Smooth muscle cell (in vitro differentiated cells): Measurements from ENCODE around the gene MCCD1. TPM values are rescaled to one million over a fixed set of nuclear protein-coding genes. Genes with fewer than 3 reads are reported as not detected.

Experiments
- DNase-seq: peaks from one replicate; lab custom pipeline; 2025; ENCODE audit not compliant: unreplicated experiment; lab: John Stamatoyannopoulos, UW
- H2AFZ ChIP-seq: fragments of 200-600 bp; sonication (generic); 2 replicates; pipeline ENCODE4 v1.6.0; 2016; ENCODE audit warnings: antibody characterized with exemption, low read depth, mild to moderate bottlenecking
- H3F3A ChIP-seq: fragments of 200-600 bp; sonication (generic); 2 replicates; pipeline ENCODE4 v1.6.0; 2017; ENCODE audit warnings: antibody characterized with exemption, low read depth
- H3K27ac ChIP-seq: fragments of 200-600 bp; sonication (generic); 2 replicates; pipeline ENCODE4 v1.5.1; 2016; ENCODE audit warnings: low read depth, mild to moderate bottlenecking
- H3K27me3 ChIP-seq: fragments of 200-600 bp; sonication (generic); 2 replicates; pipeline ENCODE4 v1.6.1; 2016; ENCODE audit warnings: low read depth, mild to moderate bottlenecking
- H3K36me3 ChIP-seq: fragments of 200-600 bp; sonication (generic); 2 replicates; pipeline ENCODE4 v1.5.1; 2016; ENCODE audit warnings: low read depth
- H3K4me1 ChIP-seq: fragments of 200-600 bp; sonication (generic); 2 replicates; pipeline ENCODE4 v1.5.1; 2016; ENCODE audit warnings: low read depth
- H3K4me2 ChIP-seq: fragments of 200-600 bp; sonication (generic); 2 replicates; pipeline ENCODE4 v1.6.0; 2016; ENCODE audit warnings: mild to moderate bottlenecking
- H3K4me3 ChIP-seq: fragments of 200-600 bp; sonication (generic); 2 replicates; pipeline ENCODE4 v1.5.1; 2016; ENCODE audit warnings: mild to moderate bottlenecking
- H3K79me2 ChIP-seq: fragments of 200-600 bp; sonication (generic); 2 replicates; pipeline ENCODE4 v1.6.0; 2016; ENCODE audit warnings: low read depth, mild to moderate bottlenecking
- H3K9ac ChIP-seq: fragments of 200-600 bp; sonication (generic); 2 replicates; pipeline ENCODE4 v1.6.0; 2016; ENCODE audit warnings: low read depth
- H3K9me3 ChIP-seq: fragments of 200-600 bp; sonication (generic); replicated peaks from 2 replicates; pipeline ENCODE4 v1.5.1; 2016; ENCODE audit warnings: low read depth
- H4K20me1 ChIP-seq: fragments of 200-600 bp; sonication (generic); 2 replicates; pipeline ENCODE4 v1.6.0; 2016; ENCODE audit warnings: low read depth
- WGBS: methylation state at CpG from one replicate; pipeline ENCODE4 v1.1.7; 2016; ENCODE audit warnings: low lambda C conversion rate; 5-methylcytosine and 5-hydroxymethylcytosine counted together
- polyA plus RNA-seq: library from polyadenylated mRNA; unstranded; fragments of >200 nt; fragmentation: Nextera tagmentation; extraction: Ambion mirVana; gene quantifications from 2 replicates; pipeline ENCODE4 v1.2.1, GENCODE V29; 2016
- total RNA-seq: library from RNA; depleted of rRNA; stranded (reverse); fragments of >200 nt; gene quantifications from 2 replicates; pipeline ENCODE4 v1.2.3, GENCODE V29; 2014
- TF ChIP-seq, protein P1 (sequence below): fragments of 200-600 bp; sonication (generic); IDR thresholded peaks from 2 replicates; pipeline ENCODE4 v1.5.1; 2017; ENCODE audit warnings: borderline replicate concordance, mild to moderate bottlenecking, antibody characterized with exemption; ENCODE audit not compliant: insufficient read depth, poor library complexity, severe bottlenecking

Gene MCCD1, protein sequence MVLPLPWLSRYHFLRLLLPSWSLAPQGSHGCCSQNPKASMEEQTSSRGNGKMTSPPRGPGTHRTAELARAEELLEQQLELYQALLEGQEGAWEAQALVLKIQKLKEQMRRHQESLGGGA
- total RNA-seq, result not detected in 2 replicates
- polyA plus RNA-seq, result not detected in 2 replicates

DNA sequence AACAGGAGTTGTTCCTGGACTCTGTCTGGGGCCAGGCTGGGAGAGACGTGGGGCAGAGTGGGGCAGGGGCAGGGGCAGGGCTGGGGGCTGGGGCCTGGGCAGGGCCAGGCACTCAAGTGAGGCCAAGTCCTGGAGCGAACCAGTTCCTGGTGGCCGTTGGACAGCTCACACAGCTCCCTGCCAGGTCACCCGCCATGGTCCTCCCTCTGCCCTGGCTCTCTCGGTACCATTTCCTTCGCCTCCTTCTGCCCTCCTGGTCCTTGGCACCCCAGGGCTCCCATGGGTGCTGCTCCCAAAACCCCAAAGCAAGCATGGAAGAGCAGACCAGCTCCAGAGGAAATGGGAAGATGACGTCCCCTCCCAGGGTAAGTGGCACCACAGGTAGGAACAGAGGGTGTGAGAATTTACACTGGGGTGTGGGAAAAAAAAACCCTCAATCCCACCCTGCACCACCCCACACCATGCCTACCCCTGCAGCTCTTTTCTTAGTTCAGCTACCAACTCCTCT, at the start of gene MCCD1:
Gene MCCD1 (plus strand): TSS at position 142 of the 508 bp plus-strand sequence. CDS start 53 bp downstream, at position 195.
- no peak for DNase-seq
- H3K36me3 ChIP-seq, result peaks cover 11% of the 10 kb centered on the region
- H3K4me3 ChIP-seq, result no peak within 1 kb of the TSS
- no peak within 1 kb of the TSS for H3K9ac ChIP-seq
- no peak within 1 kb of the TSS for H2AFZ ChIP-seq
- no peaks in the 10 kb centered on the region for H3K4me1 ChIP-seq
- peaks cover 23% of the 10 kb centered on the region for H3F3A ChIP-seq
- H3K4me2 ChIP-seq, result no peak within 1 kb of the TSS
- TF ChIP-seq, protein P1, sequence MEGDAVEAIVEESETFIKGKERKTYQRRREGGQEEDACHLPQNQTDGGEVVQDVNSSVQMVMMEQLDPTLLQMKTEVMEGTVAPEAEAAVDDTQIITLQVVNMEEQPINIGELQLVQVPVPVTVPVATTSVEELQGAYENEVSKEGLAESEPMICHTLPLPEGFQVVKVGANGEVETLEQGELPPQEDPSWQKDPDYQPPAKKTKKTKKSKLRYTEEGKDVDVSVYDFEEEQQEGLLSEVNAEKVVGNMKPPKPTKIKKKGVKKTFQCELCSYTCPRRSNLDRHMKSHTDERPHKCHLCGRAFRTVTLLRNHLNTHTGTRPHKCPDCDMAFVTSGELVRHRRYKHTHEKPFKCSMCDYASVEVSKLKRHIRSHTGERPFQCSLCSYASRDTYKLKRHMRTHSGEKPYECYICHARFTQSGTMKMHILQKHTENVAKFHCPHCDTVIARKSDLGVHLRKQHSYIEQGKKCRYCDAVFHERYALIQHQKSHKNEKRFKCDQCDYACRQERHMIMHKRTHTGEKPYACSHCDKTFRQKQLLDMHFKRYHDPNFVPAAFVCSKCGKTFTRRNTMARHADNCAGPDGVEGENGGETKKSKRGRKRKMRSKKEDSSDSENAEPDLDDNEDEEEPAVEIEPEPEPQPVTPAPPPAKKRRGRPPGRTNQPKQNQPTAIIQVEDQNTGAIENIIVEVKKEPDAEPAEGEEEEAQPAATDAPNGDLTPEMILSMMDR, result no peak
- WGBS, result 86% methylated on average over 7 of the region's 7 CpGs
- H3K79me2 ChIP-seq, result no peaks in the 10 kb centered on the region
- H3K27ac ChIP-seq, result no peak within 1 kb of the TSS
- H3K27me3 ChIP-seq, result no peaks in the 10 kb centered on the region
- H3K9me3 ChIP-seq, result no peaks in the 10 kb centered on the region
- H4K20me1 ChIP-seq, result peaks cover 46% of the 10 kb centered on the region

DNA sequence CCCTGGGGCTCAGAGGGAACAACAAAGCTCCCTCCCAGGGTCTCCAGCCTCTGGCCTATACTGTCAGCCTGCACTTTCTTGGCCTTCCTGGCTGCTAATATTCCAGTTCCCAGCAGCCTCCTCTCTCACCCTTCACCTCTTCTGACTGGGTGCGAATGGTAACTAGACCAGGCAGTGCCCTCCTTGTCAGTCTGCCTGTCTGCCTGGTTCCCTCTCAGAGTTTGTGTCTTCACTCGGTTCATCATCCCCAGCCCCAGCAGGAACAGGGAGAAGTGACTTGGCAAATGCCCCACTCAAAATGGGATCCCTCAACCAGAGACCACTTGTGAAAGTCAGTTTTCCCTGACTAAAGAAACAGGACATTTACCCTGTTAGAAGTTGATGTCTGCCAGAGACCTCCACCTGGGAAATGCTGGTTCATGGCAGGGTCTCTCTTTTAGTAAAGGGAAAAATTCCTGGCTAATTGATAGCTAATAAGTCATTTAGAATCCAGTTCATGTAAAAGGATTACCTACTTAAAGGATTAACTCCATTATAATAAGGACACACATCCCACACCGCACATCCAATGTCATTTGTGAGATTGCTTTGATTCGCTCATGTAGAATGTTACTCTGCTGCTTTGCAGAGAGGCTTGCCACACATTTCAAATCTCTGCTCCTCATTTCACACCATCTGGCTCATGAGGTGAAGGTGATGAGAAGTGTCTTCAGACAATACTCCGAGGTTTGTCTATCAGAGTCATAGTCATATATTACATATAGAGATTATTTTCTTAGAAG, 49.4 kb upstream of the MCCD1 start:
- Histone ChIP-seq H3K79me2 (no peaks in the 10 kb centered on the region), H4K20me1 (no peaks in the 10 kb centered on the region), H3F3A (no peaks in the 10 kb centered on the region), H3K9me3 (no peaks in the 10 kb centered on the region), H3K36me3 (no peaks in the 10 kb centered on the region), H2AFZ (no peak overlapping the region), H3K4me2 (no peak overlapping the region), H3K27me3 (peaks cover 8% of the 10 kb centered on the region), H3K27ac (no peak overlapping the region), H3K9ac (no peak overlapping the region), H3K4me3 (no peak overlapping the region), H3K4me1 (no peaks in the 10 kb centered on the region)
- TF ChIP-seq, protein P1, result no peak
- no peak for DNase-seq
- WGBS, result 75% methylated on average over 5 of the region's 5 CpGs

DNA sequence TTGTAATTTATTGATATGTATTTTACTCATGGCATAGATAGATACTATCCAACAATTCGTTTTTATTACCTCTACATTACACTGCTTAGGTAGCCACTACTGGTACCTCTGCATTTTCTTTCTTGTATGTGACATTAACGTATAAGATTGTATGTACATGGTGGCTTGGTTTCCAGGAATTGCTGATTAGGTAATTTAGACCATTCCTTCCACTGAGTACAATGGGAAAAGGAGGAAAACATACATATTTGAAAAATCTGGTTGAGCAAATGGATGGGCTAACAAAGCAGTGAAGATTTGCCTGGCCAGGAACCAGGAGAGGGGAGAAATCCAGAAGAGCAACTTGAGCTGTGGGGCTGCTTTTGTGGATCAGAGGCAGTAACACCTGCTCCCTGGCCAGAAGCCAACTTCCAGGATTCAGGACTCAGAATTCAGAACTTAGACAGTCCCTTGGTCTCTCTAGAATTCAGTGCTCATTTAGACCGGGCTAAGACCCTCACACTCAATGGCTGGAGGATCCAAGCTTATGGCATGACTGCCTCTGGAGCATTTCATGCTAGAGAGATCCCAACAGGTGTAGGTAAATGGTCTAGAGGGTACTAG, 48.7 kb upstream of the MCCD1 start:
- no peaks in the 10 kb centered on the region for H3F3A ChIP-seq
- DNase-seq, result no peak
- H2AFZ ChIP-seq, result no peak overlapping the region
- no peaks in the 10 kb centered on the region for H3K36me3 ChIP-seq
- TF ChIP-seq, protein P1, result no peak
- no peak overlapping the region for H3K9ac ChIP-seq
- no peaks in the 10 kb centered on the region for H4K20me1 ChIP-seq
- H3K9me3 ChIP-seq, result no peaks in the 10 kb centered on the region
- no peak overlapping the region for H3K4me3 ChIP-seq
- no peaks in the 10 kb centered on the region for H3K4me1 ChIP-seq
- H3K27ac ChIP-seq, result no peak overlapping the region
- 65% methylated on average over 3 of the region's 3 CpGs for WGBS
- H3K79me2 ChIP-seq, result no peaks in the 10 kb centered on the region
- no peak overlapping the region for H3K4me2 ChIP-seq
- peaks cover 8% of the 10 kb centered on the region for H3K27me3 ChIP-seq
